HepG2 (cell line): ENCODE data around the gene RRAS. TPM values are rescaled to one million over a fixed set of nuclear protein-coding genes. Genes with fewer than 3 reads are reported as not detected.

Source experiments
- ATAC-seq: fragments of 200-7000 bp; cut with Tn5 transposase; 3 replicates; pipeline ENCODE4 v1.9.1; 2020; ENCODE audit warnings: mild to moderate bottlenecking, moderate library complexity
- BruUV-seq: library from RNA; stranded (reverse); fragments of 400-500 nt; replicated peaks from 2 replicates; lab custom pipeline; 2021; lab: Mats Ljungman, UMichigan
- CTCF ChIA-PET: fragments of 300-600 bp; formaldehyde crosslinking; extraction: SDS; loops from one replicate; lab custom pipeline; 2021; ENCODE audit warnings: low total read pairs, inconsistent platforms, low intra/inter-chr PET ratio; lab: Yijun Ruan, JAX
- POLR2A ChIA-PET: fragments of 350-600 bp; sonication (Branson Sonifier 250); formaldehyde crosslinking; loops from one replicate; lab custom pipeline; 2020; ENCODE audit warnings: antibody characterized with exemption, inconsistent platforms; lab: Yijun Ruan, JAX
- DNase-seq: peaks from one replicate; pipeline ENCODE4 v3.0.0-alpha.2; 2015; ENCODE audit warnings: low spot score
- FAIRE-seq: peaks from 3 replicates; lab custom pipeline; 2011; peaks lifted over from hg19 to GRCh38; lab: Jason Lieb, UNC
- H2AFZ ChIP-seq: one replicate; pipeline ENCODE4 v1.6.1; 2011; ENCODE audit warnings: low read length, inconsistent platforms
- H3K27ac ChIP-seq: fragments of 300-600 bp; 3 replicates; pipeline ENCODE4 v1.8.0; 2011; ENCODE audit warnings: mixed run types, mild to moderate bottlenecking, mixed read lengths, low read length, inconsistent platforms; ENCODE audit not compliant: insufficient read depth; ENCODE audit errors: extremely low read length
- H3K27me3 ChIP-seq, 2 experiments: fragments of 200-600 bp in 1 of 2; 2 replicates in 1 of 2; 3 replicates in 1 of 2; pipeline versions ENCODE4 v1.6.0 to v1.8.0; 2011; ENCODE audit warnings: low read length in 2 of 2, mild to moderate bottlenecking in 2 of 2, moderate library complexity in 2 of 2, inconsistent platforms in 1 of 2; ENCODE audit not compliant: insufficient read depth in 2 of 2, control insufficient read depth in 1 of 2
- H3K36me3 ChIP-seq, 2 experiments: fragments of 200-600 bp in 1 of 2; replicated peaks in 1 of 2; 2 replicates in 1 of 2; 3 replicates in 1 of 2; pipeline versions ENCODE4 v1.5.1 to v1.8.0; 2011; ENCODE audit warnings: low read length in 2 of 2, inconsistent platforms in 1 of 2; ENCODE audit not compliant: insufficient read depth in 2 of 2, control insufficient read depth in 1 of 2
- H3K4me1 ChIP-seq: 2 replicates; pipeline ENCODE4 v1.5.1; 2012; ENCODE audit warnings: low read length, inconsistent platforms; ENCODE audit not compliant: insufficient read depth
- H3K4me2 ChIP-seq: 2 replicates; pipeline ENCODE4 v1.6.0; 2011; ENCODE audit warnings: low read depth, low read length, inconsistent platforms
- H3K4me3 ChIP-seq, 3 experiments: fragments of 200-600 bp in 1 of 3; sonication (generic), shearing (Covaris generic) in 1 of 3; replicated peaks in 1 of 3; 2 replicates each; pipeline ENCODE4 v1.5.1; 2011 to 2016; ENCODE audit warnings: low read length in 3 of 3, inconsistent platforms in 2 of 3, low read depth in 2 of 3, mild to moderate bottlenecking in 2 of 3, control low read depth in 1 of 3, mixed read lengths in 1 of 3; ENCODE audit not compliant: insufficient read depth in 1 of 3
- H3K79me2 ChIP-seq: one replicate; pipeline ENCODE4 v1.6.1; 2011; ENCODE audit warnings: low read length, inconsistent platforms; ENCODE audit not compliant: insufficient read depth
- H3K9ac ChIP-seq: 2 replicates; pipeline ENCODE4 v1.6.0; 2011; ENCODE audit warnings: mild to moderate bottlenecking, low read depth, low read length, inconsistent platforms; ENCODE audit not compliant: insufficient read depth
- H3K9me3 ChIP-seq: 2 replicates; pipeline ENCODE4 v1.5.1; 2012; ENCODE audit warnings: mild to moderate bottlenecking, low read length
- H4K20me1 ChIP-seq: 2 replicates; pipeline ENCODE4 v1.6.0; 2011; ENCODE audit warnings: inconsistent platforms, mild to moderate bottlenecking, low read length, moderate library complexity; ENCODE audit not compliant: insufficient read depth
- ARNT ChIP-seq: fragments of 450-650 bp; IDR thresholded peaks from 2 replicates; pipeline ENCODE4 v1.6.1; 2017
- REL ChIP-seq: sonication (generic); formaldehyde crosslinking; conservative IDR thresholded peaks from 2 replicates; pipeline ENCODE4 v1.8.0; 2022; ENCODE audit warnings: mild to moderate bottlenecking, missing genetic modification reagents, moderate library complexity
- SIX1 ChIP-seq: sonication (generic); formaldehyde crosslinking; IDR thresholded peaks from 2 replicates; pipeline ENCODE4 v1.4.0; 2020; ENCODE audit warnings: missing genetic modification reagents, borderline replicate concordance
- ZNF296 ChIP-seq: sonication (generic); formaldehyde crosslinking; conservative IDR thresholded peaks from 2 replicates; pipeline ENCODE4 v1.5.0; 2020; ENCODE audit warnings: mild to moderate bottlenecking, missing genetic modification reagents
- ZNF674 ChIP-seq: sonication (generic); formaldehyde crosslinking; IDR thresholded peaks from 2 replicates; pipeline ENCODE4 v1.5.0; 2020; ENCODE audit warnings: low read depth, mild to moderate bottlenecking, missing genetic modification reagents
- ZNF746 ChIP-seq: sonication (generic); formaldehyde crosslinking; IDR thresholded peaks from 2 replicates; pipeline ENCODE4 v1.8.0; 2022; ENCODE audit warnings: mild to moderate bottlenecking, missing genetic modification reagents
- ZNF792 ChIP-seq: IDR thresholded peaks from 2 replicates; pipeline ENCODE4 v1.6.1; 2016
- WGBS: methylation state at CpG from one replicate; pipeline ENCODE4 v1.1.6; 2017; ENCODE audit warnings: low lambda C conversion rate; 5-methylcytosine and 5-hydroxymethylcytosine counted together
- in situ Hi-C: cut with HindIII; loops from 2 replicates; pipeline ENCODE4 v1.10.0; 2017; ENCODE audit warnings: low pct_unique_long_range_greater_than_20kb; ENCODE audit not compliant: extremely low pct_ligation_motif_present
- intact Hi-C: fragments of 100-400 bp; cut with micrococcal nuclease; formaldehyde crosslinking; loops from one replicate; pipeline ENCODE4 v1.10.0; 2022; ENCODE audit not compliant: unreplicated experiment
- polyA plus RNA-seq, 8 experiments: library from polyadenylated mRNA; depleted of rRNA in 3 of 8; stranded (reverse) in 7 of 8; unstranded in 1 of 8; fragments of >200 nt; fragmentation: Illumina TruSeq in 4 of 8; extraction: Trizol in 4 of 8; gene quantifications; 2 replicates each; pipeline versions ENCODE4 v1.2.1 to v1.2.3, GENCODE V29; 2011 to 2016; ENCODE audit warnings: low read depth in 4 of 8, missing spikeins in 1 of 8, mixed read lengths in 1 of 8; ENCODE audit not compliant: insufficient read depth in 1 of 8
- total RNA-seq, 5 experiments: library from RNA; depleted of rRNA; stranded (reverse); fragments of >200 nt; fragmentation: Illumina TruSeq; extraction: Trizol; gene quantifications; 2 replicates each; pipeline ENCODE4 v1.2.3, GENCODE V29; 2016; ENCODE audit warnings: low read depth in 1 of 5

The RRAS gene
- total and polyA plus RNA-seq, 2 of the 13 experiments (the other 11 are each of a cell fraction or from before 2014, with no cell fraction given), result 1.5 to 12.0 TPM

GRCh38 chr19:49637821-49638738 is 1.9 kb downstream of the RRAS start (continued):
- TF ChIP-seq ARNT, result no peak
- TF ChIP-seq SIX1 (CRISPR knock-in tag), result no peak

GRCh38 chr19:49636233-49636932 is 3.6 kb downstream of the RRAS start:
- H4K20me1 ChIP-seq, result no peaks in the 10 kb centered on the region
- POLR2A ChIA-PET, result no interaction called here
- intact Hi-C loops, result no loop called here
- no peak overlapping the region for H3K4me2 ChIP-seq
- H3K27ac ChIP-seq, result no peak overlapping the region
- peaks cover 31% of the 10 kb centered on the region for H3K4me1 ChIP-seq
- TF ChIP-seq ZNF296 (CRISPR knock-in tag) (no peak), REL (CRISPR knock-in tag) (no peak), ZNF746 (CRISPR knock-in tag) (no peak), ZNF792 (CRISPR knock-in tag) (no peak), ZNF674 (CRISPR knock-in tag) (no peak)
- TF ChIP-seq, all 625 proteins: peak for 0
- no peak for ATAC-seq
- WGBS, result 82% methylated on average over 22 of the region's 30 CpGs
- Histone ChIP-seq H3K9me3 (no peaks in the 10 kb centered on the region), H3K79me2 (no peaks in the 10 kb centered on the region), H3K36me3 (no peaks in the 10 kb centered on the region), H3K27me3 (no peaks in the 10 kb centered on the region; a peak in 1 of 5 replicates), H3K9ac (no peak overlapping the region), H2AFZ (no peak overlapping the region), H3K4me3 (no peak overlapping the region)
- in situ Hi-C loops, result no loop called here
- DNase-seq, result no peak
- FAIRE-seq, result no peak
- CTCF ChIA-PET, result no interaction called here
- BruUV-seq, result no TSS peak
